HG03039 (cell line): Measurements from ENCODE around the gene RNU2-63P.
"Not testable (repeated sequence)": the region's sequence is repeated elsewhere in the genome, so short reads cannot be mapped to it uniquely, and the experiment has no call there.

Source experiments
- ATAC-seq: cut with Tn5 transposase; IDR thresholded peaks from one replicate; pipeline ENCODE4 v1.9.1; 2021; ENCODE audit warnings: mild to moderate bottlenecking, moderate library complexity; ENCODE audit not compliant: unreplicated experiment

Gene RNU2-63P

DNA sequence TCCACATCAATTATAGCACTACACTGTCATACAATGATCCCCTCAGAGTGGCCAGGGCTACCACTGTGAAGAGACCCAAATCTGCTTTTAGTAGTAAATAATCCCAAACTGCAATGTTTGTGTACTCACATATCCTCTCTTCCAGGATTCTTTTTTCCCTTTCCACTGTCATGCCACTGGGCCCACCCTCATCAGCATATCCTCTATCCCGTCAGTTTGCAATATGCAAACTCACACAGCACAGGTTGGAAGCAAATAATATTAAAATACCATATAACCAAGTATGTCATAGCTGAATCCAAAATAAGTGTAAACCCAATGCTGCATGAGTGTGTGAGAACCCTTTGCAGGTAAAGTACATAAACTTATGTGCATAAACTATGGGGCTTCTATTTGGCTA, 28.9 kb downstream of the RNU2-63P start:
- not testable (repeated sequence) for ATAC-seq

GRCh38 chr2:87985902-87986301, 30.4 kb downstream of the RNU2-63P start:
- ATAC-seq: not testable (repeated sequence)

GRCh38 chr2:87981182-87981581, 35.2 kb downstream of the RNU2-63P start:
- not testable (repeated sequence) for ATAC-seq

- not testable (repeated sequence) for ATAC-seq
These were observed 44.0 kb downstream of the RNU2-63P start for GRCh38 chr2:87972385-87972784.
